HG03432 (cell line): ENCODE measurements around the gene RASEF.
A peak's percentile ranks its signal among the peaks of the same experiment; 100 is the strongest.

Source experiments
- ATAC-seq: cut with Tn5 transposase; IDR thresholded peaks from one replicate; pipeline ENCODE4 v1.9.1; 2021; ENCODE audit warnings: mild to moderate bottlenecking, moderate library complexity; ENCODE audit not compliant: unreplicated experiment

The RASEF gene

DNA sequence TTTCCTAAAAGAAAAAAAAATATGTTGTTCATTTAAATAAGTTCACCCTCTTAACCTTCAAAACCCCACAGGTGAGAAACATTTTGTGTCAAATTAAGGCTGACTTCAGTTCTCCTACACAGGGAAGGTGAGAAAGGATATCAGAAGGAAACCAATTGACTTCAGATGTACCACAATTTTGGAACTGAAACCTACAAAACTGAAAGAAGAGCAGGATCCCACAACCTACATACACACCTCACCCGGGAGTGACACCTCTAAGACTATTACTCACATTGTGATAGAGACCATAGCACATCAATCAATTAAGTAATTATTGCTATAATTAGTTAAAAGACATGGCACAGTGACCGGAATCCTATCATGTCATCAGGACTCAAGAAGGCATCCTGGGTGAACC lies 47.0 kb downstream of the RASEF start:
- no peak for ATAC-seq

DNA sequence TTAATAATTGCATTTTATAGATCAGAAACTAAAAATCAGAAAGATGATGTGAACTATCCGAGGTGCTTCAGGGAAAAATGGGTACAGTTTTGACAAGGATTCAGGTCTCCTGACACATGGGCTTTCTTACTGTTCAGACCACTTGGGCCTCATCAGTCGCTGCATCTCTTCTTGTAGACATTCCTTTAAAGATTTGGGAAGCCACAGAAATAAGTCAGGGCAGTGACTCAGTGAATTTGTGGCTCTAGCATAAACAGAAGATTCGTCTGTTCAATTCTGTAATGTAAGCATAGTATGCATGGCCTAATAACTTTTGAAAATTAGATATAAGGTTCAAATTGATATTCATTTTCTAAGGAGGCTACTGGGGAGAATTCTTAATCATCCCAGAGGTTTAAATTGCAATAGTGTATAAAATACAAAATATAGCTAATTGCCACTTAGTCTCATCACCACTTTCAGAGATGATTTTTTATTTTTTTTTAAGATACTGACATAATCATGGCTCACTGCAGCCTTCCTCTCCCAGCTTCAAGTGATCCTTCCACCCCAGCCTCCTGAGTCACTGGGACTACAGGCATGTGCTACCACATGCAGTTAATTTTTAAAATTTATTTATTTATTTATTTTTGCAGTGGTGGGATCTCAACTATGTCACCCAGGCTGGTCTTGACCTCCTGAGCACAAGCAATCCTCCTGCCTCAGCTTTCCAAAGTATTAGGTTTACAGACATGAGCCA lies 48.9 kb downstream of the RASEF start:
- no peak for ATAC-seq

DNA sequence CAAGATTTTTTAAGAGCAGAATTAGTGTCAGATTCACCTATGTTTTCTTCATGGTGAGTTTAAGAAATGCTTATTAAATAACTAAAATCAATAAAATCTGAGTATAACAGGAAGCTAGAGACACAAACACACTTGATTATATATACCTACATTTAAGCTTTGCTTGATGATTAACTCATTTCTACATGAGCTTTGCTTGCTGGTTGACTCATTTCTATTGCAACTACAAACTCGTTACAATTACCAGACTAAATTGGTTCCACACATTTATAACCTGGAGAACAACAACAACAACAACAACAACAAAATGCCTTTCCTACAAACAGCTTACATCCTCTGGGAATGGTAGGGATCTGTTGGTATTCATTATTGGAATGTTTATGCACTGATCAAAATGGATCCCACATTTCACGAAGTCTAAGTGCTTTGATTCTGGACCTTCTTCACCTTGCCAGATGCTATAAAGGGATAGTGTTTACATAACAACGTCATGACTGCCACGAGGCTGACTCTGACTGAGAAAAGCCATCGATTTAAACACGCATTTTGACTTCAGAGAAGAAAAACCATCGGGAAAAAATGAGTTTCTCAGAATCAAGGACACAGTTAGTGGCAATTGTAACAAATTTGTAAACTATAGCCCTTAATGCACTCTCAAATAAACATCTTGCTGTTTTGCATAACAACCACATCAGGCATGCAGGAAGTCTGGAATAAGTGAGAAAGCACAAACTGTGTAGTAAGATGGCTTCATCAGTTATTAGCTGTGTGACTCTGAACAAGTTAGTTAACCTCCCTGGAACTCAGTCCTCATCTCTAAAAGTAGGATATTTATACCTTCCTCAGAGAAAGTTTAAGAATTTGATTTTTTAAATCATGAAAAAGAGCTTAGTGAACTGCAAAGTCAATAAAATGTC lies 49.8 kb downstream of the RASEF start:
- ATAC-seq: no peak

DNA sequence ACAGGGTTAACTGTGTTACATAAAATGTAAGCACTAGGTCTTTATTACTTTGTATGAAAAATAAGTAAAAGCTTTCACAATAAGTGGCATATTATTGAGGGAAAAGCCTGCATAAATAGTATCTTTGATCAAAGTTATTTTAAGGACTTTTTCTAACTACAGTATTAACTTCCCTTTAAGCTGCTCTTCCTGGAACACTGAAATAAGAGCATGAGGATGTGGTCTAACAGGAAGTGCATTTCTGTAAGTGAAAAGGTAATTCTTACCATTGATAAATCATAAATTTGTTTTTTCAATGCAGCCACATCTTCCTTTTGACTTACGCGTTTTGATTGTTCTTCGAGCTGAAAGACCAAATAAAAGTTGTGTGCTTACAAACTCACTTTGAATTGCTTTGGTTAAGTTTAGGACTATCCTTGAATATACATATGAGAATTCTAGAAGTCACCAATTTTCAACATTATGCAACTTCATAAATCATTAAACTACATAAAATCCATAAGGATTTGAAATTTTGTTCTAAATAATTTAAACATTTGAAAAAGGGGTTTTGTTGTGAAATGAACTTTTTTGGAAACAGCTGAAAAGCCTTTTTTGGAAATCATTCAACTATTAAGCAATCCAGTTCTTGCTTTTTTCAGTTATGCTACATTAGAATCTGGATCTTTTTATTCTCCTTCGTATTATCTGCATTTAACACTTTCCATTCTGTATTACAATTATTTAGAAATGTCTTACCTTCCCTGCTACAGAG lies 50.6 kb downstream of the RASEF start:
- ATAC-seq: no peak

DNA sequence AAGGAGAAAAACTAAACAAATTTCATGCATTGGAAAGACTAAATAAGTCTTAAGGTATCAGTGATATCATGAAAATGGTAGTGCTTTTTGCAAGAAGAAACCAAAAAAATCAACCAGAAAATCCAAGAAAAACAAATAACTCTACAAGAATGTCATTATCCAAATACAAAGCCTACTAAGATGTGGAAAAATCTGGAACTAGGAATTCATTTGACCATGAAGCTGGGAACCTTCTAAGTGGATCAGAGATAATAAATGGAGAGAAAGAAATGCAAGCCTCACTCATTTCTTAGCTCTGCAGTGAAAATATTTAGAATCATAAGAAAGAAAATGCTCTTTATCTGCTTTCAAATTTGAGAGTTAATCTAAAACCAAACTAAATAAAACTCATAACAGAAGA lies 51.3 kb downstream of the RASEF start:
- ATAC-seq: no peak

DNA sequence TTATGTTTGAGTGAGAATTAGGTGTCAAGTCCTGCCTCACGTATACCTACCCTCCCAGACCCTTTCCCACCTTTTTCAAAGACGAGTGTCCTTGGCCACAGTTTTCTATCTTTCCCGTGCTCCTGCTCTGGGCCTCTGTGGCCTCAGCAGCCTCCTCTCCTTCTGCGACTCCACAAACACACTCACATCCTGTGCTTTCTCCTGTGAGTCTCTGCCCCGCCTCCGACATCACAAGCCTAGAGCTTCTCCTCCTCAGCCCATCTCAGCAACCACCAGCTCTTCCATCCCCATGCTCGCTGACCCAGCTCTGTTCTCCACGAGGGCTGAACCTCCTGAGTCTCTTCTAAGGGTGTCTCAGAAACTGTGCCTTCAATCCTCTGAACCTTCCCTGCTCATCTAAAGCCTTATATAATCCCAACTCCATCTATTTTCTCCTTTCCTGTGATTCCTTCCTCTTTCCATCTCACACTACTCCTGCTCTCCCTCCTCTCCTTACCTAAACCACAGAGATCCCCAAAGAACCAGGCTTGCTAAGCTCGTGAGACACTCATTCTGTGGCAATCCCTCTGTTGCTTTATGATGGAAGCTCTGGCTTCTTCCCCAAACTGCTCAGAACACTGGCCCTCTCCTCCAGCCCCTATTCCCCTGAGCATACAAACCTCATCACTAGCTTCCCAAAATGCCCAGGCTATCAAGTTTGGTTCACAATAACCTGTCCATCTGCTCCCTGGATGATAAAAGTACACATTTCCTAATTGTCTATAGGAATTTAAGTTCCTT lies 55.2 kb downstream of the RASEF start:
- ATAC-seq: no peak

DNA sequence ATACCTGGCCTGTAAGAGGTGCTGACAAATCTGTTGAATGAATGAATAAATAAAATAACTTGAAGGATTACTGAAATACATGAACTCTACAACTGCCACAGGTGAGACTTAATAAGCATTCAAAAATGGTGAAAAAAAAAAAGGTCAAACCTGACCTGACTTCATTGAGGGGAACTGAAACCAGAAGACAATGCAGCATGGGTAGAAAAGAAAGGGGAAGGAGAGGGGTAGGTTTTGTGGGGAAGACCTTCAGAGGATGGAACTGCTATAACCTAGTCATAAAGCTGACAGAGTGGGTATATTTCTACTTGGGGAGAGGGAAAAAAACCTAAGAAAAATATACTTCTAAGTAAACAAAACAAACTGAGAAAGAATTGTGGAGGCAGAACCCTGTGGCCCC lies 56.6 kb downstream of the RASEF start:
- ATAC-seq: peak; percentile 73

DNA sequence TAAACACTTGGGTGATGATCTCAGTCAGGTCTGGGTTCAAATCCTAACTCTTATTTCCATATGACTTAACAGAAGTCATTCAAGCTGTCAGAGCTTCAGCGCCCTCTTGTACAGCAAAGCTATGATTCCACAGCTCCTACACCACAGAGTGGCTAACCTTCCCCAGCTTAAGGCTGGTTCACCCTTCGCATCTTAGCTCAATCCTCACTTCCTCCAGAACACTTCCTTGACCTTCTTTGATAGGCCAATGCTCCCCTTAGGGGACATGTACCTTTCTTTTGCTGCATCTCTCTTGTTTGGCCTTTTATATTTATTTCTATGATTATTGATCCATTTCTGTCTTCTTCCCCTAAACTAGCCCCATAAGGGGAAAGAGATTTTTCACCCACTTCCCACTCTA lies 57.0 kb downstream of the RASEF start:
- ATAC-seq: no peak

DNA sequence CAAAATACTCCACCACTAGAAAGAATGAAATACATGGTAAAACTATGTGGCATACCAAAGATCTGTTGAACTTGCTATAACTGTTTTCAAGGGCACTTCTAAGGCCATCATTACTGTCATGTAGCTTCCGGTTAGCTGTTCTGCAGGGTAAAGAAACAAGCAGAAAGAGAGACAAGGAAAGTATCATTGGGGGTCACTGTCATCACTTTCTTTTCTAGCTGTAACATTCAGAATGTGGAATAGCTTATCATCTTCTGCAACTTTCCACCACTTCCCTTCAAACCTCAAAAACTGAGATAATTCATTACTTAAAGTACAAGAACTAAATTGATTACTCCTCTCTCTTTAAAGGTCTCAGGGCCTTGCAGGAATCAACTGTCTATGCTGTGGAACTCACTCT lies 57.6 kb downstream of the RASEF start:
- no peak for ATAC-seq

DNA sequence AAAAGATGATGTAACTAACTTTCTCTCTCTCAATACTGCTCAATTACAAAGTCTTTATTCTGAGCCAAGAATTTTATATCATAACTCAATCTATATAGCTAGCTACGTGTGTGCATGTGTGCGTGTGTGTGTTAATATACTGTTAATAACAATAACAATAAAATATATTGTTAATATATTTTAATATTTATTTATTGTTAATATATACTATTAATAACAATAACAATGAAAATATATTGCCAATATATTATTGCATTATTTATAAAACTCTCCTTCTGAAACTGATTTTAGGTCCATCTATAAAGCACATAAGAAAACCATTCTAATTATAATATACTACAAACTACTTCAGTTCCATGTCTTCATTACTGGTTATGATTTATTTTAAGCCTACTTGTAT lies 60.6 kb downstream of the RASEF start:
- ATAC-seq: no peak

DNA sequence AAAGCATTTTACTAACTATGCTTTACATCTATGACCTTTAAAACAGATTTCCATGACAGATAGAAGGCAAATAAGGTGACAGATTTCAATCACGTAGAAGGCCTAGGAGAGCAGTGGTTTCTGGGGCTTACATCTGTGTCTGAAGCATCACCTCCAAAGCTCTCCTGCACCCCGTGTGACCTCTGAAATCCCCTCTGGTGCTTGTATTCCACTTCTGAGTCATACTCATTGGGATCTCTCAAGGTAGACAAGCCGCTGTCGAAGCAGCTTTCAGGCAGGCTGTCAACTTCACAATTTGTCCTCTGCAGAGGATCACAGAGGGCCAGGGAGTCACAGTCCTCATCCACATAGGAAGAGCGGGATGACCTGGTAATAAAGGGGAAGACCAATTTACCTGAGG lies 62.2 kb downstream of the RASEF start:
- peak; percentile 46 for ATAC-seq

DNA sequence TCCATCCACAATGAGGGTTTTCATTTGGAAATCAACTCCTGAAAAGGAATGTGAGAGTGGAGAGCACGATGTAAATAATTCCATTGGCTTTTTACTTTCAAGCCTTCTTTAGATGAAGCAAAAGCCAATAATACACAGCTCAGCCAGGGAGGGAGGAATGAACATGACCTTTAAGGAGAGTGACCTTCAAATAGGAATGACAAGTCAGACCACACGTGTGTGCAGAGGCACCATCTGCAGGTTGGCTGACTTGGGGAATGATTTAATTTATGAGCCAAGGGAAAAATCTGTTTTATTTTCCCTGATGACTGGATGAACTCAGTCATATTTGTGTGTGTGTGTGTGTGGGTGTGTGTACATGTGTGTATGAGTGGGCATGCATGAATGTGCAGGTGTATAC lies 64.5 kb downstream of the RASEF start:
- no peak for ATAC-seq

DNA sequence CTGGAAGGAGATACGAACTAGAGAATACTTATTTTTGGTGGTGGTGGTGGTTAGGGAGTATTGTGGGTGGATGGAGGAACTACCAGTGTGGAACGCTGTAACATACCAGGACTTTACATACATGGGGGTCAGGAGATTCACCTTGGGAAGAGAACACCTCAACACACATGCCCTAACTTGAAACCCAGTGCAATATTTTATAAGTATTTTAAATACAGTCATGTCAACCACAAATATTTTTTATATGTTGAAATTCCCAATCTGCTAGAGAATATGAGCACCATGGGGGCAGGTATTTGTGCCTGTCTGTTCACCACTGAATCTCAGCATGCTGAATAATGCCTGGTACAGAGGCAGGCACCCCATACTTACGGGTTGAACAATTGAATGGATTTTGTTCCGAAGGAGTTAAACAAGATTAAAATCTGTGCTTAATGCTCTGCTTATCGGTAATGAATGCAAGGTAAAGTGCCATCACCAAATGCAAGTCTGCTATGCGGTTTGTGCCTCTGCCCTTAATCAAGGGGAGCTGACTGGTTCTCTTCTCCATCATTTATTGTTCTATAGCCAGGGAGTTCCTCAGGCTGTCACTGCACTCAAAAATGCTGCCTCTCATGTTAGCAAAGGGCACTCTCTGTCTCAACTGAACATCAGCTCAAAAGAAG lies 65.3 kb downstream of the RASEF start:
- ATAC-seq: no peak

DNA sequence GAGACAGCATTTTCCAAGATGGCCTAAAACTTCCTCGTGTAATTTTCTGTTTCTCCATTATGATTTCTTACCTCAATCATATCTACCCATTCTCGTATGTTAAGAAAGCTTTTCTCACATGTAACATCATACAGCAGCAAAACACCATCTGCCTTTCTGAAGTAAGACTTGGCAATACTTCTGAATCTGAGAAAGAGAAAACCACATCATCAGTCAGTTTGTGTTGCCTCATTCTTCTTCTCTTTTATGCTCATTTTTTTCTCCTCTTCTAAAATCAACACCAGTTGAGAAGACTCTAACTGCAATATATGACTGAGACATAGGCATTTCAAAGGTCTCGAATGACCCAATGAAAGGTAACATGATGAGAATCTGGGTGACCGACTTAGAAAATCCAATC lies 66.0 kb downstream of the RASEF start:
- no peak for ATAC-seq

DNA sequence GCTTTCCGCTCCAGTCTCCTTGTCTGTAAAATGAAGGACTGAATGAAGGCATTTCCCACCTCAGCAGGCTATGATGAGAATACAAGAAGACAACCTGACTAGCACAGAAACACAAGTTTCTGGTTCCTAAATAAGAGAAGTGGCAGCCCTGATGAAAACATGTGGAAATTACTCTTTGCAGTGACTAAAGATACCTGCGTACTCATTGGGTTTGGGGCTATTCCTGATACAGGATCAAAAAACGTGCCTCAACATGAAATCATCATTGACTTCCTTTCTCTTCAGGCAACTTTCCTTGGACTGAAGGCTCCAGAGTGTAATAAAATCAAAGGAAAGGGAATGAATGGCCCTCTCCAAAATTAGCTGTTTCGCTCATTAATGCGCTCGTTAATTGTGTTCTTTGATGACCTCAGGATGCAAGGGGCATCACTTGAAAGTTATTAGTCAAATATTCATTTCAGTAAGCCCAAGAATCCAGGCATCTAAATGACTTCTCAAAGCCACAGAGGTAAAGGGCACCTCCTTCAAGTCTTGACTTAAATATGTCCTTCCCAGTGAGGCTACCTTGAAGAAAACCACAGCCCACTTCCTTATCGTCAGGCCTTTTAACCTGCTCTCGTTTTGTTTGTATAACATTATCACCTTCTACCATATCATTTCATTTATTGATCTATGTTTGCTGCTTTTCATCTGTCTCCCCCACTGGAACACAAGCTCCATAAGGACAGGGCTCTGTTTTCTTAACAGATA lies 68.9 kb downstream of the RASEF start:
- ATAC-seq: no peak

DNA sequence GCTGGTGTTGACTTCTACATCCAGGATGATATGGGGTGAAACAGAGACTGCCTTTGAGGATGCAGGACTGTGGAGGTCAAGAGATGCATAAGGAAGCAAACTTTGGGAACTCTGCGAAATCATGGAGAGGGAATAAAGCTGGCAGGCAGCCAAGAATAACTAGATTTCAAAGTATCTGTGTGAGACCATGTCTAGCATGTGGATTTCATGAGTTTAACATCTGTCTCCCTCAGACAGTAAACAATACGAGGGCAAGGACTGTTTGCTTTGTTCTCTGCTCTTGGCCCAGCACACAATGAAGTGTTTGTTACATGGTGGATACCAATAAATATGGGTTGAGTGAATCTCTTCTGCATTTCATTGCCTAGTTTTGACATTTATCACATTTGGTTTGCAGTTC lies 71.3 kb downstream of the RASEF start:
- no peak for ATAC-seq

DNA sequence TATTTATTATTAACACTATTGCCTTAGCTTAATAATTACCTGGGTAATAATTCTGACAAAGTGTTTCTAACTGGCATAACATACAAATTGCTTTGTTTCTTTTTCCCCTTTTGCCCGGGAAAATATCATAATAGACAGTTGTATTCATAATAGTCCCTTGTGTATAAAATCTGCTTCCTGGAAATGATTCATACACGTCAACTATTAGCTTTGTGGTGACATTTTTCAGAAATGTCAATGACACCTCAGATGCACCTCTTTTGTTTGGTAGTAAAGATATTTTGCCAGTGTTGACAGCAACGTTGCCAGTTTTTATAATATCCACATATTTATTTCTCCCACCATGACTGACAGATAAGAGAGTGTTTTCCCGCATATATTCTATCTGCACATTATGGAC lies 73.0 kb downstream of the RASEF start:
- no peak for ATAC-seq

DNA sequence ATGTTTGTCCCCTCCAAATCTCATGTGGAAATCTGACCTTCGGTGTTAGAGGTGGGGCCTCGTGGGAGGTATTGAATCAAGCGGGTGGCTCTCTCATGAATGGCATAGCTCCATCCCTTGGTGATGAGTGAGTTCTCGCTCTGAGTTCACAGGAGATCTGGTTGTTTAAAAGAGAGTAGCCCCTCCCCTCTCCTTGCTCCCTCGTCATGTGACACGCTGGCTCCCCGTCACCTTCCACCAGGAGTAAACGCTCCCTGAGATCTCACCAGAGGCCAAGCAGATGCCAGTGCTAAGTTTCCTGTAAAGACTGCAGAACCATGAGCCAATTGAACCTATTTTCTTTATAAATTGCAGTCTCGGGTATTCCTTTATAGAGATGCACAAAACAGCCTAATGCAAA lies 74.5 kb downstream of the RASEF start:
- no peak for ATAC-seq

DNA sequence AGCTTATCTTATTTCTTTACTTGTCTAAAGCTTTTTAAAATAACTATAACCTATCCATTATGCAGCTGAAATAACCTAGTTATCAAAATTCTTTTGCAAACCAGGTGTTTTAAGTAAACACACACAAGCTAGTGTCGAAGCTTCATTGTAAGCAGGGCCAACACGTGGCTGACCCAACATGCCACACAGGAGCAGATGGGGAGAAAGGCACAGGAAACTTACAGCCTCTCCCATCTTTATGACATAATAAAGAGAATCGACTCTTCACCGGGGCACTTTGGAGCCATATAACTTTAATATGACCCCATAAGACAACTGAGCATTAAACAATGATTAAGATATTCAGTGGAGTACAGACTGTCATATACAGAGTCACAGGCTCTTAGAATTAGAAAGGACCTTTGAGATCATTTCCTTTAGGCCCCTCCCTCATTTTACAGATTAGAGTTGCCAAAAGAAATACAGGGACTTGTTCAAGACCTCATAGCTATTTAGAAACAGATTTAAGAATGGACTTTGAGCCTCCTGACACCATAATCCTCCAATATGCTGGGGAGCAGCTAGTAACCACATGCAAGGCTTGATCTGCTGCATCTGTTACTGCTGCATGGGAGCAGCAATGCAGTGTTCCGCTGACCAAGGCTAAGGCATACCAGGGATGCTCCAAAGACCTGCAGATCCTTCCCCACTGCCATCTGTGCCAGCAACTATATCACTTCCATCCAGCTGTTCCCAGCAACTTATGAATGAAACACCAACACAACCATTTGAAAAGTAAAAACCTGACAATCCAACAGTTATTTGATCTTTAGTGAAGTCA lies 75.4 kb downstream of the RASEF start:
- ATAC-seq: no peak
